Calu3 (cell line): ENCODE results near the gene ZBTB7A. TPM values are rescaled to one million over a fixed set of nuclear protein-coding genes. Genes with fewer than 3 reads are reported as not detected.

Experiments used
- BruUV-seq: library from RNA; stranded (reverse); fragments of 400-500 nt; replicated peaks from 2 replicates; lab custom pipeline; 2021; lab: Mats Ljungman, UMichigan
- CTCF ChIA-PET: fragments of 300-600 bp; sonication (Branson Sonifier 250); formaldehyde crosslinking; loops from one replicate; lab custom pipeline; 2022; ENCODE audit warnings: antibody characterized with exemption; lab: Charles Lee
- DNase-seq: peaks from one replicate; pipeline ENCODE4 v3.0.0; 2022
- H3K27ac Mint-ChIP-seq: one replicate; pipeline ENCODE4 v1.8.0; 2022; ENCODE audit warnings: mixed read lengths; ENCODE audit not compliant: unreplicated experiment
- H3K27me3 Mint-ChIP-seq: one replicate; pipeline ENCODE4 v1.8.0; 2022; ENCODE audit warnings: mixed read lengths; ENCODE audit not compliant: unreplicated experiment
- H3K36me3 Mint-ChIP-seq: one replicate; pipeline ENCODE4 v1.8.0; 2022; ENCODE audit warnings: mild to moderate bottlenecking, moderate library complexity, mixed read lengths; ENCODE audit not compliant: insufficient read depth, unreplicated experiment
- H3K4me1 Mint-ChIP-seq: one replicate; pipeline ENCODE4 v1.8.0; 2022; ENCODE audit warnings: mild to moderate bottlenecking, low read depth, mixed read lengths; ENCODE audit not compliant: unreplicated experiment
- H3K4me3 Mint-ChIP-seq: one replicate; pipeline ENCODE4 v1.8.0; 2022; ENCODE audit warnings: mild to moderate bottlenecking, low read depth, moderate library complexity, mixed read lengths; ENCODE audit not compliant: unreplicated experiment
- H3K9me3 Mint-ChIP-seq: one replicate; pipeline ENCODE4 v1.8.0; 2022; ENCODE audit warnings: low read depth, mixed read lengths; ENCODE audit not compliant: unreplicated experiment
- CTCF ChIP-seq: fragments of 200-600 bp; IDR thresholded peaks from one replicate; pipeline ENCODE4 v1.8.0; 2022; ENCODE audit warnings: antibody characterized with exemption; ENCODE audit not compliant: unreplicated experiment
- intact Hi-C: fragments of 100-400 bp; cut with micrococcal nuclease; formaldehyde crosslinking; loops from one replicate; pipeline ENCODE4 v1.10.0; 2022; ENCODE audit not compliant: unreplicated experiment
- total RNA-seq: library from RNA; stranded (reverse); gene quantifications from 2 replicates; pipeline ENCODE4 v1.2.3, GENCODE V29; 2022

The ZBTB7A gene
- total RNA-seq, 1 experiment from 2014 or later: 38.0 TPM

GRCh38 chr19:4068047-4068966 lies 1.6 kb upstream of the ZBTB7A start:
- BruUV-seq: no TSS peak
- peaks cover 29% of the 10 kb centered on the region for H3K36me3 Mint-ChIP-seq
- CTCF ChIA-PET: no interaction called here
- H3K9me3 Mint-ChIP-seq: no peaks in the 10 kb centered on the region
- intact Hi-C loops: no loop called here
- H3K4me1 Mint-ChIP-seq: no peaks in the 10 kb centered on the region
- TF ChIP-seq CTCF: no peak
- H3K27me3 Mint-ChIP-seq: no peaks in the 10 kb centered on the region
- no peak for DNase-seq
- H3K27ac Mint-ChIP-seq: no peak overlapping the region
- peak overlapping the region; percentile 34 for H3K4me3 Mint-ChIP-seq

- no peaks in the 10 kb centered on the region for H3K9me3 Mint-ChIP-seq
- CTCF ChIA-PET: no interaction called here
- no peaks in the 10 kb centered on the region for H3K4me1 Mint-ChIP-seq
- BruUV-seq: no TSS peak
- H3K36me3 Mint-ChIP-seq: peaks cover 37% of the 10 kb centered on the region
- DNase-seq: no peak
- no peaks in the 10 kb centered on the region for H3K27me3 Mint-ChIP-seq
- no peak overlapping the region for H3K27ac Mint-ChIP-seq
- intact Hi-C loops: no loop called here
- TF ChIP-seq CTCF: no peak
- H3K4me3 Mint-ChIP-seq: peak overlapping the region; percentile 34
These were observed 822 bp upstream of the ZBTB7A start for GRCh38 chr19:4067396-4068046.

GRCh38 chr19:4066176-4066606 lies 508 bp downstream of the ZBTB7A start:
- no peaks in the 10 kb centered on the region for H3K9me3 Mint-ChIP-seq
- H3K27ac Mint-ChIP-seq: peak overlapping the region; percentile 73
- H3K4me3 Mint-ChIP-seq: peak overlapping the region; percentile 65
- H3K36me3 Mint-ChIP-seq: peaks cover 51% of the 10 kb centered on the region
- no TSS peak for BruUV-seq
- CTCF ChIA-PET: no interaction called here
- H3K27me3 Mint-ChIP-seq: no peaks in the 10 kb centered on the region
- intact Hi-C loops: no loop called here
- DNase-seq: no peak
- no peaks in the 10 kb centered on the region for H3K4me1 Mint-ChIP-seq
- TF ChIP-seq CTCF: no peak

GRCh38 chr19:4065430-4066175 lies 1.1 kb downstream of the ZBTB7A start:
- H3K36me3 Mint-ChIP-seq: peaks cover 55% of the 10 kb centered on the region
- no peaks in the 10 kb centered on the region for H3K4me1 Mint-ChIP-seq
- peak overlapping the region; percentile 65 for H3K4me3 Mint-ChIP-seq
- intact Hi-C loops: no loop called here
- H3K27me3 Mint-ChIP-seq: no peaks in the 10 kb centered on the region
- CTCF ChIA-PET: no interaction called here
- no peak for TF ChIP-seq CTCF
- peak; percentile 95 for DNase-seq
- no TSS peak for BruUV-seq
- H3K9me3 Mint-ChIP-seq: no peaks in the 10 kb centered on the region
- H3K27ac Mint-ChIP-seq: no peak overlapping the region
